UCSD-AML1 (cell line): Measurements from ENCODE around the gene COX6B2.

Experiments
- DNase-seq: peaks from one replicate; lab custom pipeline; 2025; ENCODE audit not compliant: unreplicated experiment; lab: John Stamatoyannopoulos, UW

Gene COX6B2

GRCh38 chr19:55383279-55384130 lies 29.0 kb upstream of the COX6B2 start:
- peak; percentile 66 for DNase-seq

GRCh38 chr19:55382522-55383054 lies 28.1 kb upstream of the COX6B2 start:
- no peak for DNase-seq

- DNase-seq: no peak
Measured at GRCh38 chr19:55382013-55382412, 27.5 kb upstream of the COX6B2 start.

- no peak for DNase-seq
Measured at GRCh38 chr19:55379174-55379573, 24.7 kb upstream of the COX6B2 start.

GRCh38 chr19:55377356-55378131 lies 23.0 kb upstream of the COX6B2 start:
- DNase-seq: no peak

- no peak for DNase-seq
Measured at GRCh38 chr19:55376241-55376933, 21.9 kb upstream of the COX6B2 start, which contains the start of gene TMEM190. Gene TMEM190 (plus strand): TSS chr19:55376826. CDS start chr19:55376854, 28 bp downstream.

- no peak for DNase-seq
Measured at GRCh38 chr19:55373993-55374757, 19.7 kb upstream of the COX6B2 start.

- DNase-seq: no peak
Measured at GRCh38 chr19:55373306-55373992, 18.9 kb upstream of the COX6B2 start.

GRCh38 chr19:55372316-55373081 lies 18.0 kb upstream of the COX6B2 start:
- DNase-seq: no peak

GRCh38 chr19:55370305-55370988 lies 15.9 kb upstream of the COX6B2 start, which contains the start of gene IL11:
Gene IL11 (minus strand): TSS chr19:55370463. CDS start chr19:55370310, 153 bp downstream.
- DNase-seq: no peak

- DNase-seq: no peak
Measured at GRCh38 chr19:55369653-55370304, 15.3 kb upstream of the COX6B2 start.

GRCh38 chr19:55368701-55369563 lies 14.4 kb upstream of the COX6B2 start:
- DNase-seq: no peak

GRCh38 chr19:55368106-55368505 lies 13.6 kb upstream of the COX6B2 start:
- no peak for DNase-seq

- no peak for DNase-seq
Measured at GRCh38 chr19:55366790-55367189, 12.3 kb upstream of the COX6B2 start.

GRCh38 chr19:55365964-55366363 lies 11.4 kb upstream of the COX6B2 start:
- DNase-seq: no peak

GRCh38 chr19:55365245-55365644 lies 10.7 kb upstream of the COX6B2 start:
- DNase-seq: no peak
